NCI-H526 treated with DMSO at 0.1 percent for 48 hours (cell line): ENCODE data around the gene BOD1L1.
A peak's percentile ranks its signal among the peaks of the same experiment; 100 is the strongest.

ENCODE experiments used
- DNase-seq: peaks from one replicate; lab custom pipeline; 2025; lab: John Stamatoyannopoulos, UW

BOD1L1 gene

GRCh38 chr4:13539047-13539618 is 88.4 kb downstream of the BOD1L1 start:
- DNase-seq = no peak

- DNase-seq = no peak
These were observed 89.0 kb downstream of the BOD1L1 start for GRCh38 chr4:13538427-13538973.

DNA sequence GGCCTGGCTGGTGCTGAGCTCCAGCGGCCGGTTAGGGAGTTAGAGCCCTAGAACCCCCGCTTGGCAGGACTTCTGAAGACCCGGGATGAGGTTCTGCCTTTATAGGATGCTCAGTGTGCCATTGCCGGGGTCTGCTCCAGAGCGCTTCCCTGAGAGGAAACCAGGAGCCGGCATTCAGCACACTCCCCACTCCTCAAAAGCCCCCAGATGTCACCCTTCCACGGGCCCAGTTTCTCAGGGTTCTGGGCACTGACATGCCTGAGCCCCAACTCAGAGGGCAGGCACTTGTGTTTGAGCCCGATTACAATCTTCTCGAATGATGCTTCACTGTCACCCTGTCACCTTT is 89.7 kb downstream of the BOD1L1 start:
- no peak for DNase-seq

- no peak for DNase-seq
These were observed 90.3 kb downstream of the BOD1L1 start for GRCh38 chr4:13537011-13537831.

DNA sequence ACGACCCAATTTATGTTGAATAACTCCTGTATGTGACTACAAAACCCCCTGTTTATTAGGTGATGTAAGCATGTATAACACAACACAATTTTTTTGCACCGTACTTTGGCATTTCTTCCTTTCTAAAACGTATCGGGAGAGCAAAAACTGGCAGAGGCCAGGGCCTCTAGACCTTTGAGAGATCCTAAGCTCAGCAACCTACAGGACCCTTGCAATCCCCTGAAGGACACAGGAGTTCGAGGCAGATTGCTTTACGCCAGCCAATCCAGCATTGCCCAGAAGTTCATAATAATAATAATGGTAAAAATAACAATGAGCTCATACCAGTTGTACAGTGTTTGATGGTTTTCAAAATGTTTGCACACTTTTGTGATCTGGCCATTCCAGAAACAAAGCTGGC is 90.9 kb downstream of the BOD1L1 start:
- DNase-seq = no peak

DNA sequence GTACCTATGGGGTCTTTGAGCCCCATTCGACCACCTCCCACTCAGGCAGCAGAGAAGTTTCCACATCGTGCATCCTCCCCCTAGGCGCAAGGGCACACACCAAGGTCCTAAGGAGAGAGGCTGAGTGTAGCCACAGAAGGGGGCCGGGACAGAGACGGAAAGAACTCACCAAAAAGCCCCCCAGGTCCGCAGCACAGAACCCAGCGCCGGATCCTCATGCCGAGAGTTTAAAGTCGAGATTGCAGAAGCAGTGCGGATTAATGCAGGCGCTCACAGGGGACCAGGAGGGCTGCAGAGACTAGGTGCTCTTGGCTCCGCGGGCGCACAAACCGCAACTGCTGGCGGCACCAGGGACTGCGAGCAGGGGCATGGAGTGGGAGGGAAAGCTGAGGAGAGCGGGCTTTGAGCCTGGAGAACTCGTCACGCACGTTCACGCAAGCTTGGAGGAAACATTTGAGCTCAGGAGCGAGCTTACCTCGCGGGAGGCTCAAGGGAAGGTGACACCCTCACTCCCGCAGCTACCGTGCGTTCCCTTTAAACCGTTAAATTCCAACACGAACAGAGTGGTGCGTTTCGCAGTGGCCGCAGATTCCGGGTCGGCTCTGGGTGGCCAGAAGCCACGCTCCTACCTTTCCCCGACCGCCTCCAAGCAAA is 91.7 kb downstream of the BOD1L1 start:
- peak; percentile 7 for DNase-seq

- no peak for DNase-seq
These were observed 92.4 kb downstream of the BOD1L1 start for GRCh38 chr4:13535118-13535517.

GRCh38 chr4:13534344-13535063 is 93.0 kb downstream of the BOD1L1 start:
- no peak for DNase-seq

GRCh38 chr4:13533670-13534343 is 93.7 kb downstream of the BOD1L1 start:
- DNase-seq = no peak

- DNase-seq = no peak
These were observed 95.9 kb downstream of the BOD1L1 start for GRCh38 chr4:13531625-13531998.

GRCh38 chr4:13530823-13531624 is 96.5 kb downstream of the BOD1L1 start:
- DNase-seq = no peak

- DNase-seq = no peak
These were observed 98.2 kb downstream of the BOD1L1 start for GRCh38 chr4:13529128-13529919.

- no peak for DNase-seq
These were observed 98.8 kb downstream of the BOD1L1 start for GRCh38 chr4:13528821-13529127.

GRCh38 chr4:13527981-13528820 is 99.3 kb downstream of the BOD1L1 start:
- DNase-seq = no peak

- no peak for DNase-seq
These were observed 100.1 kb downstream of the BOD1L1 start for GRCh38 chr4:13527192-13527980.

DNA sequence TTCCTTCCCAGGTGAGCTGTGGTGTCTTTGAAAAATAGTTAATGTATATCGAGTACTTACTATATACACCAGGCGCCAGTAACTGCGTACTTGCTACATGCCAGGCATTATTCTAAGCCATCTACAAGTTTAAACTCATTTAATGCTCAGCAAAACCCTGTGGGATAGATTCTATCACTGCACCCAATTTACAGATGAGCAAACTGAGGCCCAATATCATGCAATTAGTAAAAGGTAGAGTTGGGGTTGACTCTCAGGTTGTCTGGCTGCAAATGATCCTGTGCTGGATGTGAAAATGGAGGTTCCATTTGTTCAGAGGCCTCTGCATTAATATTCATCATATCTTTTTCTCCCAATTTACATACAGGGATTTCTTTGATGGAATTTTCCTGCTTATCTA is 100.9 kb downstream of the BOD1L1 start:
- no peak for DNase-seq

DNA sequence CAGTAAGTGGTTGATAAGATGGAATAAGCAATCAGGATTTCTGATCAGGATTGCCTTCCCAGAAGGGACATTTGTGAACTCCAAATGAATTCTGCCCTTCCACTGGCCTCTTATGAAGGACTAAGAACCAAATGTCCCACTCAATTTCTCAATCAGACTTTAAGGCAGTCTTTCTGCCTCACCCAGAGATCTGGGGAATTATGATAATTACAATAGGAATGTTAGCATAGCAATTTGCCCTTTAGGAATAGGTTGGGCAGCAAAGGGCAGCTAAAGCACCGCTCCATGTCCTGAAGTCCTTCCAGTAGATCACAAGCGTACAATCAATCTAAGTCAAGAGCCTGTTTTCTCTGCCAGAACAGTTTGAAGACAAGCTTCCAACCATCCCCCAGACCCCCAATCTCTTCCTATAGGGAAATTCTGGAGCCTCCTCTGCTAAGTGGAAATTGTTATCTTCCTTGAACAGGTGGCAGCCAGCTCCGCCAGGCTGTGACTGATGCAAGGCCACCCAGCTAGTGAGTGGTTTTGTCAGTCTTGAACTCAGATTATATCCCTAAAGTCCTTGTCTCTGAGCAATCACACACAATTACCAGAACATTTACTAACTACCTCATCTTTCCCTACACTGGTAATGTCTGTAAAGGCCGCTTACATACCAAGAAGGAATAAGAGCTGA is 101.8 kb downstream of the BOD1L1 start:
- no peak for DNase-seq
